IMR-90 (cell line): Measurements from ENCODE around the gene SNX14. TPM values are rescaled to one million over a fixed set of nuclear protein-coding genes. Genes with fewer than 3 reads are reported as not detected.

Experiments used
- ATAC-seq: fragments of 200-7000 bp; cut with Tn5 transposase; 2 replicates; pipeline ENCODE4 v1.9.1; 2020; ENCODE audit warnings: low read depth, mild to moderate bottlenecking, moderate library complexity
- BruUV-seq: library from RNA; stranded (reverse); fragments of 400-500 nt; replicated peaks from 2 replicates; lab custom pipeline; 2021; lab: Mats Ljungman, UMichigan
- CTCF ChIA-PET: fragments of 300-600 bp; formaldehyde crosslinking; extraction: SDS; loops from one replicate; lab custom pipeline; 2021; ENCODE audit warnings: antibody characterized with exemption; lab: Yijun Ruan, JAX
- POLR2A ChIA-PET: fragments of 300-600 bp; sonication (Branson Sonifier 250); formaldehyde crosslinking; loops from one replicate; lab custom pipeline; 2022; ENCODE audit warnings: antibody characterized with exemption; ENCODE audit not compliant: unreplicated experiment; lab: Charles Lee
- DNase-seq: peaks from one replicate; pipeline ENCODE4 v3.0.0; 2013
- H2AFZ ChIP-seq: replicated peaks from 2 replicates; pipeline ENCODE3; 2013; ENCODE audit warnings: low read length, mild to moderate bottlenecking; ENCODE audit not compliant: poor library complexity
- H2AK5ac ChIP-seq: 2 replicates; pipeline ENCODE4 v1.6.1; 2013; ENCODE audit warnings: low read depth, low read length, inconsistent platforms
- H2AK9ac ChIP-seq: replicated peaks from 2 replicates; pipeline ENCODE3; 2013; ENCODE audit warnings: mild to moderate bottlenecking, low read depth, low read length, moderate library complexity; ENCODE audit not compliant: poor library complexity
- H2BK120ac ChIP-seq: 2 replicates; pipeline ENCODE4 v1.6.1; 2013; ENCODE audit warnings: low read depth, low read length, inconsistent platforms
- H2BK15ac ChIP-seq: 3 replicates; pipeline ENCODE4 v1.6.1; 2013; ENCODE audit warnings: low read depth, low read length, inconsistent platforms
- H2BK20ac ChIP-seq: 2 replicates; pipeline ENCODE4 v1.6.1; 2013; ENCODE audit warnings: low read depth, mild to moderate bottlenecking, inconsistent platforms, low read length, moderate library complexity
- H2BK5ac ChIP-seq: 2 replicates; pipeline ENCODE4 v1.6.1; 2013; ENCODE audit warnings: mild to moderate bottlenecking, low read depth, low read length, inconsistent platforms; ENCODE audit not compliant: poor library complexity, severe bottlenecking
- H3K14ac ChIP-seq: replicated peaks from 2 replicates; pipeline ENCODE4 v1.6.1; 2013; ENCODE audit warnings: low read depth, low read length, inconsistent platforms
- H3K18ac ChIP-seq: 2 replicates; pipeline ENCODE4 v1.6.1; 2013; ENCODE audit warnings: low read depth, low read length, control low read depth
- H3K23ac ChIP-seq: 2 replicates; pipeline ENCODE4 v1.6.1; 2013; ENCODE audit warnings: low read depth, low read length, inconsistent platforms
- H3K27ac ChIP-seq: 2 replicates; pipeline ENCODE4 v1.5.1; 2013; ENCODE audit warnings: mild to moderate bottlenecking, control low read depth, low read length; ENCODE audit not compliant: insufficient read depth
- H3K27me3 ChIP-seq: 2 replicates; pipeline ENCODE4 v1.6.1; 2013; ENCODE audit warnings: low read length; ENCODE audit not compliant: control insufficient read depth, insufficient read depth
- H3K36me3 ChIP-seq: 2 replicates; pipeline ENCODE4 v1.6.1; 2013; ENCODE audit warnings: low read length, mixed read lengths; ENCODE audit not compliant: control insufficient read depth, insufficient read depth
- H3K4ac ChIP-seq: 2 replicates; pipeline ENCODE4 v1.6.1; 2013; ENCODE audit warnings: low read depth, low read length, inconsistent platforms
- H3K4me1 ChIP-seq: 2 replicates; pipeline ENCODE4 v1.6.1; 2013; ENCODE audit warnings: low read length, mixed read lengths; ENCODE audit not compliant: control insufficient read depth, insufficient read depth
- H3K4me2 ChIP-seq: 2 replicates; pipeline ENCODE4 v1.6.1; 2013; ENCODE audit warnings: low read depth, mild to moderate bottlenecking, control low read depth, low read length, moderate library complexity
- H3K4me3 ChIP-seq: 2 replicates; pipeline ENCODE4 v1.5.1; 2013; ENCODE audit warnings: low read depth, mild to moderate bottlenecking, control low read depth, low read length, moderate library complexity; ENCODE audit not compliant: insufficient read depth
- H3K56ac ChIP-seq: 2 replicates; pipeline ENCODE4 v1.6.1; 2013; ENCODE audit warnings: low read length, inconsistent platforms; ENCODE audit not compliant: insufficient read depth; ENCODE audit errors: extremely low read depth
- H3K79me1 ChIP-seq, 2 experiments: 2 replicates each; pipeline ENCODE4 v1.6.1; 2013; ENCODE audit warnings: low read length in 2 of 2, inconsistent platforms in 1 of 2, low read depth in 1 of 2
- H3K9ac ChIP-seq: 2 replicates; pipeline ENCODE4 v1.6.1; 2013; ENCODE audit warnings: low read depth, low read length, control low read depth
- H3K9me1 ChIP-seq: 2 replicates; pipeline ENCODE4 v1.6.1; 2013; ENCODE audit warnings: low read length, inconsistent platforms; ENCODE audit not compliant: insufficient read depth
- H3K9me3 ChIP-seq: 2 replicates; pipeline ENCODE4 v1.6.1; 2013; ENCODE audit warnings: low read length; ENCODE audit not compliant: control insufficient read depth, insufficient read depth
- H4K20me1 ChIP-seq: 2 replicates; pipeline ENCODE4 v1.6.1; 2013; ENCODE audit warnings: low read length, inconsistent platforms; ENCODE audit not compliant: insufficient read depth
- H4K5ac ChIP-seq: 2 replicates; pipeline ENCODE4 v1.6.1; 2013; ENCODE audit warnings: mild to moderate bottlenecking, low read depth, low read length, control low read depth
- H4K8ac ChIP-seq, 2 experiments: 2 replicates each; pipeline ENCODE4 v1.6.1; 2013; ENCODE audit warnings: low read depth in 2 of 2, low read length in 2 of 2, control low read depth in 1 of 2, inconsistent platforms in 1 of 2
- H4K91ac ChIP-seq: 2 replicates; pipeline ENCODE4 v1.6.1; 2013; ENCODE audit warnings: low read depth, low read length, inconsistent platforms; ENCODE audit not compliant: insufficient read depth
- CEBPB ChIP-seq: IDR thresholded peaks from 2 replicates; pipeline ENCODE4 v1.6.1; 2012; ENCODE audit warnings: low read depth, low read length, improper control_type of control experiment
- MAFK ChIP-seq: IDR thresholded peaks from 2 replicates; pipeline ENCODE4 v1.6.1; 2012; ENCODE audit warnings: low read depth, low read length, improper control_type of control experiment
- dilution Hi-C: fragments of 300-500 bp; cut with HindIII; formaldehyde crosslinking; loops from one replicate; pipeline ENCODE4 v1.14.3; 2018; ENCODE audit warnings: low sequenced_read_pairs; ENCODE audit not compliant: unreplicated experiment
- in situ Hi-C: fragments of 300-500 bp; cut with MboI; formaldehyde crosslinking; loops from 3 replicates; pipeline ENCODE4 v1.14.3; 2019; ENCODE audit warnings: low sequenced_read_pairs, inconsistent platforms, mixed read lengths
- intact Hi-C: fragments of 100-400 bp; cut with micrococcal nuclease; formaldehyde crosslinking; loops from 2 replicates; pipeline ENCODE4 v1.10.0; 2022
- polyA plus RNA-seq, 3 experiments: library from polyadenylated mRNA; depleted of rRNA; stranded (reverse); fragments of >200 nt; gene quantifications; 2 replicates each; pipeline ENCODE4 v1.2.3, GENCODE V29; 2012; ENCODE audit warnings: low replicate concordance in 1 of 3
- total RNA-seq: library from RNA; depleted of rRNA; stranded (reverse); fragments of >200 nt; gene quantifications from 2 replicates; pipeline ENCODE4 v1.2.3, GENCODE V29; 2012

The SNX14 gene
- total and polyA plus RNA-seq, 2 of the 4 experiments (the other 2 are of a cell fraction): 39.9 to 61.8 TPM

DNA sequence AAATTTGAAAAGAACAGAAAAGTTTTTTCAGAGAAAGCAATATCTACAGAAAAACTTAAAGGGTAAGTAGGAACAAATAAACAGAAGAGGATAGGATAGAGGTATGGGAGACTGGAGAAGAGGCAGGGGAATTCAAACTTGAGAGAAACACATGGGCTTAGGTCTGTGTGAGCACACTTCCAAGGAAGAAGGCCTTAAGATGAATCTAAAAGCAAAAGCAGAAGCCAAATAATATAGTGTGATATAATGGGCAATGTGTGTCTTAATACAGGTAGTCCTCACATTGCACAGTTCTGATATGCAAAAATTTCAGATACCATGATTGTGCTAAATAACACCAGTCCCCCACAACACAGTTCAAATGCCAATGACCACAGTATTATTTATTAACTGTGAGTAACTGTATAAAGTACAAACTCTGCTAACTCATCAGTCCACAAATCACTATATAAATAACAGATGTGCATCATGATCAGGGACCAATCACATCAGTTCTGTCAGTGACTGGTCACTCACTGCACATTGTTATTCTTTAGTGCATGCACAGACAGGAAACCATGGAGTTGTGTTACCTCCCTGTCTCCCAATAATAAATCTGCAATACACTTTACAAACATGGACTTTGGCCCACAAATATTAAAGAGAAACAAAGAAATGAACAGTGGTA, 18.6 kb downstream of the SNX14 start:
- Histone ChIP-seq H3K9ac (no peak overlapping the region), H2AK9ac (no peak overlapping the region), H3K4me3 (no peak overlapping the region), H2BK5ac (peak overlapping the region; percentile 7), H2AFZ (no peak overlapping the region), H3K4me2 (peak overlapping the region; percentile 29; the same call in 1 of the 2 replicates), H3K4ac (no peak overlapping the region), H3K9me3 (no peaks in the 10 kb centered on the region), H3K18ac (no peak overlapping the region), H3K27me3 (no peaks in the 10 kb centered on the region), H2AK5ac (no peak overlapping the region), H3K23ac (no peak overlapping the region), H2BK20ac (no peak overlapping the region), H3K14ac (no peak overlapping the region), H2BK15ac (no peak overlapping the region), H4K91ac (no peak overlapping the region), H4K5ac (no peak overlapping the region), H3K36me3 (peaks cover 5% of the 10 kb centered on the region; the same call in 1 of the 2 replicates), H3K79me1 (peaks cover 31 to 63% of the 10 kb centered on the region in 2 experiments), H3K27ac (no peak overlapping the region), H2BK120ac (no peak overlapping the region), H3K56ac (no peak overlapping the region), H3K9me1 (peaks cover 5% of the 10 kb centered on the region), H4K20me1 (peaks cover 36% of the 10 kb centered on the region), H3K4me1 (peaks cover 9% of the 10 kb centered on the region; the same call in 1 of the 2 replicates), H4K8ac (no peak overlapping the region)
- DNase-seq (peak; percentile 89), ATAC-seq (peak; percentile 95)
- intact Hi-C loops (loop anchor here (5.0 kb wide), 1 partner anchor 33 kb away; no protein-coding TSS in a partner anchor), dilution Hi-C loops (no loop called here), in situ Hi-C loops (no loop called here)
- CTCF ChIA-PET: no interaction called here
- no TSS peak for BruUV-seq
- POLR2A ChIA-PET: no interaction called here
- TF ChIP-seq CEBPB: no peak
- TF ChIP-seq MAFK: peak; percentile 58
